SHP77 (cell line): Measurements from ENCODE around the gene FOXL2.
"Not testable (repeated sequence)": the region's sequence is repeated elsewhere in the genome, so short reads cannot be mapped to it uniquely, and the experiment has no call there.

Source experiments
- DNase-seq, 2 experiments: peaks; one replicate each; lab custom pipeline; 2025; lab: John Stamatoyannopoulos, UW

The FOXL2 gene

GRCh38 chr3:138933068-138933668 is 13.8 kb downstream of the FOXL2 start:
- DNase-seq: no peak

DNA sequence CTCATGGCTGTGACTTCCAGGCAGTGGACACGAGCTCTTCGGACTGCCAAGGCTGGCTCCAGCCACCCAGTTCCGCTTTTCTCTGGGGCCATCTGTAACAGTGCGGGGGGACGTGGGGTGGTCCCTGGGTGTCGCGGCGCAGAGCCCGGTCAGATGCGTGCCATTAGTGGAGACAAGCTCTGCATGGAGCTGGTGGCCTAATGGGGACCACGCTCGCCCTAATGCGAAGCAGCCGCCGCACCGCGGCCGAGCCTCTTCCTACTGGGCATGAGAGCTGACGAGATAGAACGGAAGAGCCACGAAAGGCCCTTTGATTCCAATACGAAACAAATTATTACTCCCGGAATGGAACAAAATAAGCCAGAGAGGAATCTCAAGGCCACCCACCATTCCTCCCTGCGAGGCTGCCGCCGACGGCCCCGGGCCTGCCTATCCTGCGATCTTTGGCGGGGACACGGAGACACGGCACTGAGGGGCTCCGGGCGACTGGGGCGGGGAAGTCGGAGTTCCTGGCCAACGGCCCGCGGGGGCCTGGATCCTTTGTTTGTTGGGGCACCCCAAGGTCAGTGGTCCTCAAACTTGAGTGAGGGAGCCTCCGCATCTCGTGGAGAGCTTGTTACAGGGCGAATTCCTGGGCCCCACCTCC is 18.1 kb downstream of the FOXL2 start:
- no peak for DNase-seq

- peak; percentile 64 to 68 for DNase-seq
Measured at GRCh38 chr3:138923531-138923994, 23.4 kb downstream of the FOXL2 start.

DNA sequence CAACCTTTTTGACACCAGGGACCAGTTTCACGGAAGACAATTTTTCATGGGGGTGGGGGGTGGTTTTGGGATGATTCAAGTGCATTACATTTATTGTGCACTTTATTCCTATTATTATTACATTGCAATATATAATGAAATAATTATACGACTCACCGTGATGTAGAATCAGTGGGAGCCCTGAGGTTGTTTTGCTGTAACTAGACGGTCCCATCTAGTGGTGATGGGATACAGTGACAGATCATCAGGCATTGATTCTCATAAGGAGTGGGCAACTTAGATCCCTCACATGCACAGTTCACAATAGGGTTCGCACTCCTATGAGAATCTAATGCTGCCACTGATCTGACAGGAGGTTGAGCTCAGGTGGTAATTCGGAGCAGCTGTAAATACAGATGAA is 24.5 kb downstream of the FOXL2 start:
- not testable (repeated sequence) for DNase-seq

GRCh38 chr3:138921316-138922292 is 25.3 kb downstream of the FOXL2 start:
- no peak for DNase-seq

DNA sequence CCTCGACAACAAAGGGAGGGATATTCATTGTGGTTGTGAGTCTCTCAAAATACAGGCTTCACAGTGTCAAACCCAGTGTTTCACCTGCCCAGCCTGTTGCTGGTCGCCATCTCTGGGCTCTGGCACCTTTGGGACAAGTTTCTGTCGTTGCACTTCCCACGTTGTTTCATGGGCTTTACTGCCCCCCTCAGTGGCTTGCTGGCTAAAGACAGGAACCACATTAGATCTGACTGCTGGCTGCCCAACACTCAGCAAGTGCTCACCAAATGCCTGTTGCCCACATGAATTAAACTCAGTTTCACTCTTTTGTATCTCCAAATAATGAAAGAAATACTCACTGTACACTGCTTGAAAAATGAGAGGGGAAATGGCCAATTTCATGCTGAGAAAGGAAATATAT is 27.6 kb downstream of the FOXL2 start:
- DNase-seq: no peak

- DNase-seq: no peak
Measured at GRCh38 chr3:138916824-138917223, 30.1 kb downstream of the FOXL2 start.

DNA sequence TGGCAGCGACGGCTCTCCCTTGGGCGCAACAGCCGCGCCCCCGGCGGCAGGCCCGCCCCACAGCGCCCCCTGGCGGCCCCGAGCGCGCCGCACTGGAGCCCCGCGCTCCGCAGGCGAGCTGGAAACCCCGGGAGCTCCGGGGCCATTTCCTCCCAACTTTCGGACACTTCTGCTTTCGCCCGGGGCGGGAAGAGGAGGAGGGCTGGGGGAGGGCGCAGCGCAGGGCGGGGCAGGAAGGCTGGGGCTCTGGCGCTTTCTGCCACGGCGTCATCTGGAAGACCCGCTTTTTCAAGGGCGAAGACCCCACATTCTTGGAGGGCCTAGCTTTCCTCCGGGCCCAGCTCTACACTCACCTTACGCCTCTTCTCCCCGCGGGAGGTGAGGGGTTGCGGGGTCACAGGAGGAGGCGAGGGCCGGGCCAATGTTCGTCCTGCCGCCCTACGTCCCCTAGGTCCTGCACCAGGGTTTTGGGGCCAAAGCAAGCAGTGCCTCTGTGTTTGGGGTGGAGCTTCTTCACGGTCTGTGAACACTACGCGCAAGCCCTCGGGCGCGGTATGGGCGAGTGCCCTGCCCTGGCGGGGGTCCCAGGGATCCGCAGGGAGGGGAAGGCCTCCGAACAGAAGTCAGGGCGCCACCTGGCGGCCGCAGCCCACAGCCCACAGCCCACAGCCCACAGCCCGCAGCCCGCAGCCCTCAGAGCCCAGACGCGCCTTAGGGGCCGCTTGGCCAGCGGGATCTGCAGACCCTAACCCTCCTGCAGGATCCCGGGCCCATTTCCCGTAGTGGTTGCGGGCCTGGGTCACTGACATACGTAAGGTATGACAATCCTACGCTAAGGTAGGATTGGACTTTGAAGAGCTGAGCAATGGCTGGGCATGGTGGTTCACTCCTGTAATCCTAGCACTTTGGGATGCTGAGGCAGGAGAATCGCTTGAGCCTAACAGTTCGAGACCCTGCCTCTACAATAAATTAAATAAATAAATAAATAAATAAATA is 31.1 kb downstream of the FOXL2 start:
- DNase-seq: peak; percentile 68 to 81

GRCh38 chr3:138914870-138915502 is 32.0 kb downstream of the FOXL2 start:
- DNase-seq: peak; percentile 39 to 59

- DNase-seq: no peak
Measured at GRCh38 chr3:138913766-138914165, 33.2 kb downstream of the FOXL2 start.

DNA sequence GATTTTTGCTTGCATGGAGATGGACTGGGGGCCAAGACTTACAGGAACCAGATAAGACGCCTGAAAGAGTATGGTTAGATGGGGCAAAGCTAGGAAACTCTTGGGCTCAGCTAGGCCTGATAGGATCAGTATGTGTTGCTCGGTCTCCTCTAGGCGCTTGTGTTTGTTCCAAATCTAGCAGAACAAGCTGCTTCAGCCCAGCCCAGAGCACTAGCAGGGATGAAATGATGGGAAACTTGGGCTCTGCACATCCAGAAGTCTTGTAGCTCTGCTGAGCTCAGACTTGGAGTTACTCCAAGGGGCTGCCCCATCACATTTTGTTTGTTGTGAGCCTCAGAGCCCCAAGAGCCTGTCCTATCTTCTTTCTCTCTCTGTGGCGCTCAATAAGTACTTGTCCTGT is 34.7 kb downstream of the FOXL2 start:
- no peak for DNase-seq

GRCh38 chr3:138911621-138912020 is 35.3 kb downstream of the FOXL2 start:
- no peak for DNase-seq

DNA sequence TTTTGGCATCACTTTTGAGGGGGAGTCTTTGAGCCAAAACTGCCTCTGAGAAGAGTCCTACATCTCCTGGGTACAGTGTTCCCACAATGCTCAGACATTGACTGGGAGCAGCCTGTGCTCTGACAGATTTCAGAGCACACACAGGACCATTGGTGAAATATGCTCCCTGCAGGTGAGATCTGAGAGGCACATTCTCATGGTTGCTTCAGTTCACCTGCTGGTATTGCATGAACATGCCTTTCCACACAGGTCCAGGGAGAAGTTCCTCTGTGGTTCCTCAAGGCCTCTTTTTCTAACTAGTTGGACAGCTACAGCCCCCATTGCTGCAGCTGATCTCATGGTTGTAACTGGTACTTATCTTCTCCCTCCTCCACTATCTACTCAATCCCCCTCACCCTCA is 37.0 kb downstream of the FOXL2 start:
- DNase-seq: no peak

DNA sequence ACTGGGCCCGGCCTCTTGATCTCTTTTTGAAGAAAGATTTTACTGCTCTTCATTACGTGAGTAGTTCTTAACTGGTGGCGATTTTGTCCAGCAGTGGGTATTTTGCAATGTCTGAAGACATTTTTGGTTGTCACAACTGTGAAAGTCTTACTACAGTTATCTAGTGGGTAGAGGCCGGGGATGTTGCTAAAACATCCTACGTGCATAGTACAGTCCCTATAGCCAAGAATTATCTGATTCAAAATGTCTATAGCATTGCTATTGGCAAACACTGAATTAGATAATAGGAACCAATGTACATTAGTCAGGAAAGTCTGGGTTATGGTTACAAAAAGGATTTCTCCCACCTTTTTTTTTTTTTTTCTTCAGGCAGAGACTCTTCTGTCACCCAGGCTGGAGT is 38.1 kb downstream of the FOXL2 start:
- DNase-seq: no peak

- DNase-seq: no peak
Measured at GRCh38 chr3:138907539-138907938, 39.4 kb downstream of the FOXL2 start.

DNA sequence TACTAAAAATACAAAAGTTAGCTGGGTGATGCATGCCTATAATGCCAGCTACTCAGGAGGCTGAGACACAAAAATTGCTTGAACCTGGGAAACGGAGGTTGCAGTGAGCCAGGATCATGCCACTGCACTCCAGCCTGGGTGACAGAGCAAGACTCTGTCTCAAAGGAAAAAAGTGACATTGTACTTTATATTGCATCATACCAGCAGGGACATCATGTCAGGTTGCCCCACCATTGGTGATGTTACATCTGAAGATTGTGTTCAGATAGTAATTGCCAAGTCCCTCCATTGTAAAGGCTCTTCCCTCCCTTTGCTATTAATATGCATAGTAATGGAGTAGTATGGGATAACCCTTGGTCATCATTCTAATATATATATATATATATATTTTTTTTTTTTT is 44.8 kb downstream of the FOXL2 start:
- no peak for DNase-seq

DNA sequence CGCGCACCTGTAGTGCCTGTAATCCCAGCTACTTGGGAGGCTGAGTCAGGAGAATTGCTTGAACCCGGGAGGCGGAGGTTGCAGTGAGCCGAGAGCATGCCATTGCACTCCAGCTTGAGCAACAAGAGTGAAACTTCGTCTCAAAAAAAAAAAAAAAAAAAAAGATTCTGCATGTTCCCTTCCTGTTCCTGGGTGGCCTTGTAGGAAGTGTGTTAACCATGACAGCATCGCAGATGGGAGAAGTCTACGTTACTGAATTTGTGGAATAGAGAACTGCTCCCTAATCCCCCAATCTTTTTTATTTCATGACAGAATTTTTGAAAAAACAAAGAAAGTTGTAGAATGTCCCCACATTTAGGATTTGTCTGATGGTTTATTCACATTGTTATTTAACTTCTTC is 45.4 kb downstream of the FOXL2 start:
- DNase-seq: no peak

DNA sequence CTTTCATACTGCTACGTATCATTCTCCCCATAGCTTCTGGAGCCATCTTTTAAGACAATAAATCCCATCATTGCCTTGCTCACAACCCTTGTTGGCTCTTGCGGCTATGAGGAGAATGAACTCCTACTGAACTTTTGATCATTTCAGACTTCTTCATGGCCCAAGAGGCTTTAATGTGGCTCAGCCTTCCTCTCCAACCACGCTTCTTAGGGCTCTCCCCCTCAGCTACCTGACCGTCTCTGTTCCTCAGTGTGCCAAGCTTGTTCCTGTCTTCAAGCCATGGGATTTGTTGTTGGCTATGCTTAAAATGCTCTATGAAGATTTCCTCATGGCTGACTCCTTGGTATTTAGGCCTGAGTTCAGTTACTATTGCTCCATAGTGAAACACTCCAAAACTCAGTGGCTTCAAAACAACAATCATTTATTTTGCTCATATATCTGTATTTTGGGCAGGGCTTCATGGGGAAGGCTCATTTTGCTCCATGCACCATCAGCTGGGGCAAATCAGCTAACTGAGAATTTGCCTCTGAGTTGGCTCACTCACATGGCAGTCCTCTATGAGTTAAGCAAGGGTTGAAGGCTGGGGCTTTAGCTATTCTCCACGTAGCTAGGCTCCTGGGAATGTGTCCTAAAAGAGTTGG is 47.5 kb downstream of the FOXL2 start:
- no peak for DNase-seq

DNA sequence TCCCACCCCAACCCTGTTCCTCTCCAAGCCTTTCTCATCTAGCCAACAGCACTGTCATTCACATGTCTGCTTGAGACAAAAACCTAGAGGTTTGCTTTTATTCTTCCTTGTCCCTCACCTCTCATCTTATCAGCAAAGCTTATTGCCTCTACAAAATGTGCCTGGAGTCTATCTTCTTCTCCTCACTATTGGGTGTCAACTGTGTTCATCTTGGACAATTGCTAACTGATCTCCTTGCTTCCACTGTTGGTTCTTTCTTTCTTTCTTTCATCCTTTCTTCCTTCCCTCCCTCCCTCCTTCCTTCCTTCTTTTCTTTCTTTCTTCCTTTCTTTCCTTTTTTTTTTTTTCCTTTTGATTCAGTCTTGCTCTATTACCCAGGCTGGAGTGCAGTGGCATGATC is 48.2 kb downstream of the FOXL2 start:
- no peak for DNase-seq

DNA sequence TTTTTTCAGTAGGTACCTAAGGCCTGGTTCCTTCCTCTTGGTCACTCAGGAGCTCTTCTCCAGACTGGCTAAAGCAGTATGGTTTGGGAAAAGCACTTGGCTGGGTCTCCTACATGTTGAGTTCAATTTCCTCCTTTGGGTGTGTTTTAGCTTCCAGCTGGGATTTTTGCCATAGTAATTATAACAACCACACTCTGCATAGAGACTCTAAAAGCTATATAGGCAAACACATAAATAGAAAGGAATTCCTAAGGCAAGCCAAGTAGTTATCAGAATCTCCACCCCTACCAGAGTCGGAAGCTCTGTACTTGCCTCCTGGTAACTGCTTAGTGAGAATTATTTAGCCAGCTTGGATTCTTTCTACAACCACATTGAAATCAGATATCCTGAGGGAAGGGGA is 48.6 kb downstream of the FOXL2 start:
- no peak for DNase-seq
